Measurements from ENCODE around the gene KCTD10.

DNA sequence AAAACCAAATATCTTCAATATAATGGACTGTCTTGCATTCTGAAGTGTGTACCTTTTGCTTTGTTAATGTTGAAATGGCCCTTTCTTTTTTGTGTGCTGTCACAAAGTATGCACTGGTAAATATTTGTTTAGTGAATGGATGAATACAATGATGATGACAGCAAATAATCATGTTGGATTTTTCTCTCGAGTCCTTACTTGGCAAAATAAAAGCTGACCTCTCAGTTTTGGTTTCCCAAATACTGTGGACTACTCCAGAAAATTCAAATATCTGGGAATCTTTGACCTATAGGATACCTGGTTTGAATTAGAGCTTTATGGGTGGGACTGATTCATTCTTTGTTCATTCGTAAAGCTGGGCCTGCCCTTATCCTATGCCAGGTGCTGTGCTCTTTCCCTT is 5.8 kb upstream of the KCTD10 start:
- TF ChIP-seq, protein P1, sequence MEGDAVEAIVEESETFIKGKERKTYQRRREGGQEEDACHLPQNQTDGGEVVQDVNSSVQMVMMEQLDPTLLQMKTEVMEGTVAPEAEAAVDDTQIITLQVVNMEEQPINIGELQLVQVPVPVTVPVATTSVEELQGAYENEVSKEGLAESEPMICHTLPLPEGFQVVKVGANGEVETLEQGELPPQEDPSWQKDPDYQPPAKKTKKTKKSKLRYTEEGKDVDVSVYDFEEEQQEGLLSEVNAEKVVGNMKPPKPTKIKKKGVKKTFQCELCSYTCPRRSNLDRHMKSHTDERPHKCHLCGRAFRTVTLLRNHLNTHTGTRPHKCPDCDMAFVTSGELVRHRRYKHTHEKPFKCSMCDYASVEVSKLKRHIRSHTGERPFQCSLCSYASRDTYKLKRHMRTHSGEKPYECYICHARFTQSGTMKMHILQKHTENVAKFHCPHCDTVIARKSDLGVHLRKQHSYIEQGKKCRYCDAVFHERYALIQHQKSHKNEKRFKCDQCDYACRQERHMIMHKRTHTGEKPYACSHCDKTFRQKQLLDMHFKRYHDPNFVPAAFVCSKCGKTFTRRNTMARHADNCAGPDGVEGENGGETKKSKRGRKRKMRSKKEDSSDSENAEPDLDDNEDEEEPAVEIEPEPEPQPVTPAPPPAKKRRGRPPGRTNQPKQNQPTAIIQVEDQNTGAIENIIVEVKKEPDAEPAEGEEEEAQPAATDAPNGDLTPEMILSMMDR (IDR thresholded peaks at IDR 0.05) = no peak
- no peak for TF ChIP-seq ZNF263 (CRISPR knock-in tag; IDR thresholded peaks at IDR 0.05; ENCODE audit: low read depth)
- TF ChIP-seq, protein P2, sequence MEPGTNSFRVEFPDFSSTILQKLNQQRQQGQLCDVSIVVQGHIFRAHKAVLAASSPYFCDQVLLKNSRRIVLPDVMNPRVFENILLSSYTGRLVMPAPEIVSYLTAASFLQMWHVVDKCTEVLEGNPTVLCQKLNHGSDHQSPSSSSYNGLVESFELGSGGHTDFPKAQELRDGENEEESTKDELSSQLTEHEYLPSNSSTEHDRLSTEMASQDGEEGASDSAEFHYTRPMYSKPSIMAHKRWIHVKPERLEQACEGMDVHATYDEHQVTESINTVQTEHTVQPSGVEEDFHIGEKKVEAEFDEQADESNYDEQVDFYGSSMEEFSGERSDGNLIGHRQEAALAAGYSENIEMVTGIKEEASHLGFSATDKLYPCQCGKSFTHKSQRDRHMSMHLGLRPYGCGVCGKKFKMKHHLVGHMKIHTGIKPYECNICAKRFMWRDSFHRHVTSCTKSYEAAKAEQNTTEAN (CRISPR knock-in tag; IDR thresholded peaks at IDR 0.05) = no peak
- TF ChIP-seq NFE2L1 (CRISPR knock-in tag; IDR thresholded peaks at IDR 0.05) = no peak
- no peak for TF ChIP-seq JUN (CRISPR knock-in tag; IDR thresholded peaks at IDR 0.05)
- TF ChIP-seq NFATC4 (CRISPR knock-in tag; IDR thresholded peaks at IDR 0.05) = no peak
